Activated CD8-positive, alpha-beta memory T cell treated with anti-CD3 and anti-CD28 coated beads for 36 hours (primary cell): ENCODE data around the gene FMO1. TPM values are rescaled to one million over a fixed set of nuclear protein-coding genes. Genes with fewer than 3 reads are reported as not detected.
"Not testable (repeated sequence)": the region's sequence is repeated elsewhere in the genome, so short reads cannot be mapped to it uniquely, and the experiment has no call there.

Source experiments
- CTCF ChIA-PET: fragments of 350-600 bp; sonication (Branson Sonifier 250); formaldehyde crosslinking; loops from one replicate; lab custom pipeline; 2021; ENCODE audit warnings: antibody characterized with exemption; lab: Charles Lee
- POLR2A ChIA-PET: fragments of 350-600 bp; sonication (Branson Sonifier 250); formaldehyde crosslinking; loops from one replicate; lab custom pipeline; 2021; ENCODE audit warnings: antibody characterized with exemption; lab: Charles Lee
- total RNA-seq, 2 experiments: library from RNA; stranded (reverse); gene quantifications; one replicate each; pipeline ENCODE4 v1.2.3, GENCODE V29; 2021

FMO1 gene
- total RNA-seq, 2 experiments from 2014 or later: not detected

DNA sequence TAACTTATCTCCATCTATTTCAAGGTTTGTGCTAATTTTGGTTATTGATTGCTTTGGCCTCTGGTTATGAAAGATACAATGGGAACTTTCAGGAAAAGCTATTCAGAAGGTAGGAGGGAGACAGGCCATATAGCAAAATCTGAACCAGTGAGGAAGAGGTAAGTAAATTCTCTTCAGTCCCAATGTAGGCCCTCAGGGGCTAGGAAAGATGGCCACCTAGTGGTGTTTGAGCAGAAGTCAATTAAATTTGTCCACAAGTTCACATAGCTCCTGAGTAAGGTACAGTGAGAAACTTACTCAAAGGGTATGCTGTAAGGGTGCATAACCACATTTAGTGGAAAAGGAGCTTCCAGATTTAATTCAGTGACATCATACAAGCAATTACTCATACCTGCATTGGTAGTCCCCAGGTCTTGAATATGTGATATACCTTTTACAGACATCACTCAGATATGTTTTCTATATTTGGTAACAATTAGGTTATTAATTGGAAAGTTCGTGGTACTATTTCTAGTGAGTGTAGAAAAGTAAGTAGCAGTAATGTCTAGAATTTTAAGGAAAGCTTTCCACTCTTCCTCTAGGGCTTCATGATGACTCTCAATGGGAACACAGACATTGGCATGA is 21.4 kb upstream of the FMO1 start:
- POLR2A ChIA-PET: interaction anchor here (0.5 kb wide), 1 partner anchor 1176 kb away, joined by 4 read pairs; no protein-coding TSS in a partner anchor
- CTCF ChIA-PET: interaction anchor here (0.8 to 1.2 kb wide), 3 partner anchors 13 to 260 kb away, joined by 3 to 4 read pairs (median 3); partner anchors contain the start of gene FMO4

DNA sequence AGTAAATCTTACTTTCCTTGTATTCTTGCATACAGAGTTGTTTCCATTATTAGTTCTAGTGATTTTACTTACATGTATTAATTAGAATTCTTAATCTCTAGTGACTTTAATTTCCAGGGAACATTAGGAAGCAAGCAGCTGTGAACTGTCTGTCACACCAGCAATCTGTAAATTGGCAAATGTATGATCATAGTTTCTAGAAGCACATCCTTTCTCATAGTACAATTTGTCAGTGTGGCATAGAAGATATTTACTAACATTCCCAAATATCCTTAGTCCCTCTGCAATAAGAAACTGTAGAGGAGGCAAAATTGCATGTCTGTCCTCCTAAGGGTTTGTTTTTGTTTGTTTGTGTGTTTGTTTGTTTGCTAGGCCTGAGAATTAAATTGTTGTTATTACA is 17.0 kb upstream of the FMO1 start:
- ChIA-PET CTCF (no interaction called here), POLR2A (no interaction called here)

DNA sequence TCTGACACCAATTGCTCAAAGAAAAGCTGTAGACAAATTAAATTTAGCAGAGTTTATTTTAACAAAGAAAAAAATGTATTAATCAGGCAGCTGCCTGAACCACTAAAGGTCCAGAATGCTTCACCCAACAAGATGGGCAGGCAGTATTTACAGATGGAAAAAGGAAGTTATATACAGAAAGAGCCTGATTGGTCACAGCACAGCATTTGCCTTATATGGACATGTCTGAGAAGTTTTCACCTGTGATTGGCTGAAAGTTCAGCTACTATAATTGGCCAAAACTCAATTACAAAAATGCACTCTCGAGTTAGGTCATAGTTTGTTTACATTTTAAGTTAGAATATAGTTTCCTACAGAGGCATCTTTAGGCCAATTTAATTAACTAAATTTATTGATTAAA is 15.1 kb upstream of the FMO1 start:
- ChIA-PET POLR2A (no interaction called here), CTCF (no interaction called here)

DNA sequence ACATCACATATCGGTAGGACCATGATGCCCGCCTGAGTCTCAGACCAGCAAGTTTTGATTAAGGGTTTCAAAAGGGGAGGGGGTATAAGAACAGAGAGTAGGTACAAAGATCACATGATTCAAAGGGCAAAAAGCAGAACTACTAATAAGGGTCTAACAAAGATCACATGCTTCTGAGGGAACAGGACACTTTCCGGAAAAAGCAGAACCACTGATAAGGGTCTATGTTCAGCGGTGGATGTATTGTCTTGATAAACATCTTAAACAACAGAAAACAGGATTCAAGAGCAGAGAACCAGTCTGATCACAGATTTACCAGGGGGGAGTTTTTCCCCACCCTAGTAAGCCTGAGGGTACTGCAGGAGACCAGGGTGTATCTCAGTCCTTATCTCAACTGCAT is 12.1 kb upstream of the FMO1 start:
- POLR2A ChIA-PET, CTCF ChIA-PET: not testable (repeated sequence)

DNA sequence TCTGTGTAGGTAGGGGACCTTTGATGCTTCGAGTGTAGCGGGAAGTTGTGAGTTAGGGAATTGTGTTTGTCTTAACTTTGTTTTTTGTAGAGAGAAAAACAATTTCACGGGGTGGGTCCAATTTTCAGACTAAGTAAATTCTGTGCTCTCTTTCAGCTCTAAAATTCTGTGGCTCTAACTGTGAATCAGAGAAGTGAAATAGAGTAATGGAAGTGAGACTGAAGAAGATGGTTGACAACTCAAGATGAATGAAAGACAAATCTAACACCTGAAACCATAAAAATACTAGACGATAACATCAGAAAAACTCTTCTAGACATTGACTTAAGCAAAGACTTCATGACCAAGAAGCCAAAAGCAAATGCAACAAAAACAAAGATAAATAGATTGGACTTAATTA is 4.4 kb upstream of the FMO1 start:
- ChIA-PET CTCF (no interaction called here), POLR2A (no interaction called here)

DNA sequence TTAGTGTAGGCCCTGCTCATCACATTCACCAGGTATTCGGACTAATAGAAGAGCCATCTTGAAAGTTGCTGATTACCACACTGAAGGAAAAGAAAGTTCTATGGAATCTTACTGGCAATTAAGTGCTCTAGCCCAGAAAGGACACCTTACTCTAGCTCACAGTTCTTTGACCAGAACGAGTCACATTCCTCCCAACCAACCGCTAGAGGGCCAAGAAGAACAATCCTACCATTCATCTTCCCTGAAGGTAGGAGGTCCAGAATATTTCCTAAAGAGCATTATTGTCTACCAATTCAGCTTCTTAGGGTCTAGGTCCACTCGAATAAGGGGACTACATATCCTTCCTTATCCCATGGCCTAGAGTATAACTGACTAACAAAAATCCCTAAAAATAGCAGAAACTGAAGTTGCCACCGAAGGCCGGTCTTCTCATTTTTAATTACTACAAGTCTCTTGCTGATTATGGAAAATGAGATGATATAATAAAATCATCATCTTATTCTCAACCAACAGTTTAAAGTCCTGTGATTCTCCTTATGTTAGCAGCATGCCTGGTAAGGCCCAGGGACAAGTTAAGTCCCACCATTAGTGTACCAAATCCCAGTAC is 2.7 kb upstream of the FMO1 start:
- ChIA-PET POLR2A (no interaction called here), CTCF (interaction anchor here (1.1 to 2.3 kb wide), 2 partner anchors 10 to 68 kb away, joined by 3 to 8 read pairs; partner anchors contain the start of gene FMO4)

DNA sequence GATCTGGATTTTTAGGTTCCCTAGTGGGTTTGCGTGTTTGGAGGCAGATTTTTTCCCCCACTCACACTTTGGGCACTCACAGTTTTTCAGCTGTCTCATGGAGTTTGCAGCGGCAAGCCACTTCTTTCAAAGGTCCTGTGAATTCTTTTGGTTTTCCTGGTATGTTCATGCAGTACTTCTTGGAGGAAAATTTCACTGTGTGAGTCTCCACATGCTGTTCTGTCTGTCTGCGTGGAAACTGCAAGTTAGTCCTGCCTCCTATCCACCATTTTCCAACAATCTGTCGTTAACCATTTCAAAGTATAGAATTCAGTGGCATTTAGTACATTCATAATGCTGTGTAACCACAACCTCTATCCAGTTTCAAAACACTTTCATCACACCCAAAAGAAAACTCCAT is 793 bp upstream of the FMO1 start:
- ChIA-PET CTCF (no interaction called here), POLR2A (no interaction called here)

DNA sequence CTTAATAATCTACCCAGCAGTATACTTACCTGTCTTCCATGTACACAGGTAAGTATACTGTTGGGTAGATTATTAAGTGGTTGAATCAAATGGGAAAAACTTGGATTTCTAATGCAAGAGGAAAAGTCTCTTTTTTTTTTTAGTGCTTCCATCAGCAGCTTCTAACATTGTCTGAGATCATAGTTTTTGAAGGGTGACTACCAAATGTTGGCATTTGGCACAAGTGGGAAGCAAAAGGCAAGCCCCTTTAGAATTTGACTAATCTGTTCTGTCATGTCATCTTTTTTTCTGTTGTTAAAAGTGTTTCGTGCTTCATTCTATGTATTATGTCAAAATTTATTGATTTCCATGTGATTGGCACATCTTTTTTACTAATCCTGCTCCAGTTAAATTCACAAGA is 547 bp downstream of the FMO1 start:
- CTCF ChIA-PET: no interaction called here
- POLR2A ChIA-PET: no interaction called here

DNA sequence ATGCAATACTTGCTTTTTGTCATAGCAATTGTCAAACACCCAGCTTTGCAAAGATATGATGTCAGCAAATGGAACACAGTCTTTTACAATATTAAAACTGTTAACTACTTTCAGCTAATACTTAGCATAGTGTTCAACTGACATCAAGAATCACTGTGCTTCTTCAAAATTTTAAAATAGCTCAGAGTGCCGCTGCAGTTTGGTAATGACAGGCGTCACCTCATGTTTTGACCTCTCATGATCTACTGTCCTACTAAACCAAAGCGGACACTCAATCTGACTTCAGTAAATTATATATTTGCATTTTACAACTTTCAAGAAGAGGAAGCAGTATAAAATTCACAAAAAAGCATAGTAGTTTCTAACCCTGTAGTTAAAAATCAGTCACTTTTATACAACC is 2.0 kb downstream of the FMO1 start:
- ChIA-PET POLR2A (no interaction called here), CTCF (no interaction called here)

DNA sequence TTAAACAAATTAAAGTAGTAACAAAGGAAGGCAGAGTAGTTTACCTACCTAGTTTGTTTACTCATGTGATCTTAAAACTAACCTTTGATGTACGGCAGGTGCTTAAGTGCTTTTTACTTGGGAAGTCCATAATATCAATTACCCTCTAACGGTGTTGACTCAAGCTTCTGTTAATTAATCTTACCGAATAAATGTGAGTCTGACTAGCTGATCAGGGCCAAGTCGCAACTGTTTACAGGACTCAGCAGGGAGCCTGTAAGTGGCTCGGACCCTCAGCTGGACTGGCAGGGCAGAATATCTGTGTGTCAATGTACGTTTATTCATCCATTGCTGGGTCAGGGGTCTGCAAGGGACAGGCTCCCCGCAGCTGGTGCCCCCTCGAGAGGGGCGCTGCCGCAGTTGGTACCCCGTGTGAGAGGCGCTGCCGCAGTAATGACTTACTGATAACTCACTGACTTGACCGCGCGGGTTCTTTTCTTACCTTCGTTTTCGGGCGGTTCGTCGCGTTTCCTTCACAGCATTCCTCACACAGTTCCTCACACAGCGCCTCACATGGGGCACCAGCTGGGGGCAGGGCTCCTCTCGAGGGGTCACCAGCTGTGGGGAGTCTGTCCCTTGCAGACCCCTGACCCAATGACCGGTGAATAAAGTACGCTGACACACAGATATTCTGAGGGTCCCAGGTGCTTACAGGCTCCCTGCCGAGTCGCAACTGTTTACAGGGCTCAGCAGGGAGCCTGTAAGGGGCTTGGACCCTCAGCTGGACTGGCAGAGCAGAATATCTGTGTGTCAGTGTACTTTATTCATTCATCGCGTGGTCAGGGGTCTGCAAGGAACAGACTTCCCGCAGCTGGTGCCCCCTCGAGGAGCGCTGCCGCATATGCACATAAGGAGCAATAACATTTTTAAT is 3.0 kb downstream of the FMO1 start:
- POLR2A ChIA-PET: no interaction called here
- CTCF ChIA-PET: interaction anchor here (1.0 kb wide), 1 partner anchor 62 kb away, joined by 5 read pairs; the partner anchor contains the start of gene FMO4

DNA sequence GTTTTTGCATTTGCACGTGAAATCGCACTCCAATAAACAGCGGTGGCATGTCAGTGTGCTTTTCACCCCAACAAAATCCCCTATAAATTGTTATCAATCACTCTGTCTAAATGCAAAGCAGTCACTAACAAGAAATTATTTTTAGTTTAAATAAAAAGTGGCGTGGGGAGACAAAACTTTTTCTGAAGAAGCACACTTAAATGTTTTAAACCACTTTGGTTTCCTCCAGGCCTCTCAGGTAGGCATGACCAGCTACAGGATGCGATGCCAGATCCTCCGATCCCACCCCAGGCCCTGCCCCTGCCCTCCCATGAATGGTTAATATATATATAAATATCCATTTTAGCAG is 3.6 kb downstream of the FMO1 start:
- ChIA-PET POLR2A (no interaction called here), CTCF (interaction anchor here (1.0 kb wide), 1 partner anchor 62 kb away, joined by 5 read pairs; the partner anchor contains the start of gene FMO4)

DNA sequence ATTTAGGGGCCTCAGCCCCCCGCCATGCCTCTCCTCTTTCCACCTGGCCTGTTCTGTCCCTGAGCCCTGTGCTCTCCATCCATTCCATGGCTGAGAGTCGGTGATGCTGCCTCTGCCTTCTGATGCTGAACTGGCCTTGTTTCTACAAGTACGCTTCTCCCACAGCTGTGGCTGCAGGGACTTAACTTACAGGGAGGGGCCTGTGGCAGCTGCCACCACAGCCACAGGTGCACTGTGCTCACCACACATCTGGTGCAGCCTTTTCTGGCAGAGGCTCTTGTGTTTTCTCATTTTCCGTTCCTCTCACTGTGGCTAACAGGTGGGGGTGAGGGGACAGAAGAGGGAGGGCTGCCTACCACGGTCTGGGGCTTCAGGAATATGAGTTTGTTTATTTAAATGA is 4.2 kb downstream of the FMO1 start:
- CTCF ChIA-PET: no interaction called here
- POLR2A ChIA-PET: no interaction called here

DNA sequence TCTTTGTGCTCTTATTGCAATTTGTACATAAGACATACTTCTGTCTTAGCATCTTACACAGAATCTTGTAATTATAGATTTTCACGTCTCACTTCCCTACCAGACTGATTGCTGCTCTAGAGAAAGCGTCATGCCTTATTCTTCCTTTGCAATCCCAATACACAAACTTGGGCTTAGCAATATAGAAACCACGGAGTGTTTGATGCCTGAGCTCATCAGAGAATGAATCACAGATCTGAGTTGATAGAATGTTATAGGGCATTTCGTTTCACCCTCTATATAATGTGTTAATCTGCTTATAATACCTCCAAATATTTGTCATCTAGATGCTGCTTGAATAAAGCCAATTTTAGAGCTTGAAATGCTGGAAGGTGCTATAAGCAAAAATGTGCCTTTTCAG is 6.6 kb downstream of the FMO1 start:
- POLR2A ChIA-PET: no interaction called here
- CTCF ChIA-PET: interaction anchor here (1.3 kb wide), 1 partner anchor 9 kb away, joined by 3 read pairs; no protein-coding TSS in a partner anchor

DNA sequence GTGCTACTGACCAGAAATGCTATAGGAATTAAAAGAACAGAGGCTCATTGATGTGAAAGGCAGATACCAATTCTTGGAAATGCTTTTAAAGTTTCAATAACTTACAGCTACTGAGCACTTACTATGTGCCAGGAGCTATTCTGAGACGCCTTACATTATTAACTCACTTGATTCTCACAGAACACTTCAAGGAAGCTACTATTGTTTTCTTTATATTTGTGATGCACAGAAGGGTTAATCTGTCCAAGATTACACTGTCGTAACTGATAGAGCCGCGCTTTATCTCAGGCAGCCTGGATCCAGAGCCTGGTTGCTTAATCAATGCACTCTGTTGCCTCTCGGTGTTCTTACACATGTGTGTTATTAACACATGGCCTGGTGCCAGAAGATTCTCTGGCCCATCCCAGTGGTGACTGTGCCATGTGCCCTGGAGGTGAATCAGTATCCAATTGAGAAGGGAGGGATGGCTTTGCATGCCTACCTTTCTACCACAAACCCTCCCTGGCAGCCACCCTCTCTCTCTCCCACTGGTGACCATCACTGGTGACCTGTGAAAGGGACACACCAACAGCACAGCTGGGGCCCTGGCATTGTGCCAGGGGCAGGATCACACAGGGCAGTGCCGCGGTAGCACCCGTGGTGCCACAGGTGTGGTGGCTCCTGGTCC is 8.8 kb downstream of the FMO1 start:
- ChIA-PET POLR2A (no interaction called here), CTCF (no interaction called here)

DNA sequence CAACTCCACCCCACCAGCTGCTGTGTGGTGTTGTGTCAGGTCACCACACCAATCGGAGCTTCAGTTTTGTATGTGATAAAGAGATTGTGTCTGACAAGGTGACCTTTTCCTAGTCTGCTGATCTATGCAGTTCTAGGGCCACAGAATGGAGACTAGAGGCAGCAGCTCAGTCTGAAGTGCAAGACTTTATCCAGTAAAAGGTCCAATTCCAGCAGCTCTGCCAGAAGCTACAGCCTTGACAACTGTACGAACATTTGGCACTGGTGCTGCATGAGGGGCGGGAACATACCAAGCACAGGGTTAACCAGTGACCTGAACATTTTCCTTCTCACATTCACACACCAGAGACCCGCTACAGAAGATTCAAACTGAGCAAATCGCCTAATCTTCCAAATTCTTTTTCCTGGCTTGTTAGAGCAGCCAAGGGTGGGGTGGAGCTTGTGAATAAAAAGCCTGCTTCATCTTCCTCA is 9.3 kb downstream of the FMO1 start:
- POLR2A ChIA-PET: no interaction called here
- CTCF ChIA-PET: no interaction called here

DNA sequence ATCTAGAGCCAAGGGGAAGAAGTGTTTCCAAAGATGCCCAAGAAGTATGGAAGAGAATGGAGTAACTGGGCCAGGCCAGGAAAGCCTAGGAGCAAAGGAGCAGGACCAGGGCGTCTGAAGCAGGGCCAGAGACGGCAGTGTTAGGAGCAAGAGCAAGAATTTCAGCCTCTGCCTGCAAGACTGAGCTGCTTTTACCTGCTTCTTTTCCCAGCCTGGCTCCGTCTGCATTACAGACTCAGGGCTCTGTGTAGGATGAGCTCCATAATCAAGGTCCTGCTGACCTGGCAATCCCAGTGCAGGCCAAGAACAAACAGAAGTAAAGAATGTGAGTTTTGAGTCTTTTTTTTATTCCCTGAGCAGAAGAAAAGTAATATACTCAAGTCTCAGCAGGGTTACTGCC is 10.1 kb downstream of the FMO1 start:
- ChIA-PET CTCF (no interaction called here), POLR2A (no interaction called here)

DNA sequence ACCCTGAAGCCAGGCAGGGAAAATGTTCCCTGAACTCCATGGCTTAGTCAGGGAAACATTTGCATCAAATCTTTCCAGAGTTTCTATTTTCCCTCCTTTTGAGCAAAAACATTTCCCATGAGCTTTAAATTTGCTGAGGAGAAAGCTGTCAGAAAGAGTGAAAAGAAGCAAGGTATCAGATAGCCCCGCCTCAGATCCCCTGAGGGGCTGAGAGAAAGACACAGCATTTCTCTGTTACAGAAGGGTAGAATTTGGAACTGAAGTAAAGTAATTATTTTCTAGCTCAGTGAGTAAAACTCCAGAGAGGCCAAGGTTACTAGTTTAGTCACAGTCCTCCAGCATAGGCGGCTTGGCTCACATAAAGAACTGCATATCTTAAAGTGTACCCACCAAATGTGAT is 10.6 kb downstream of the FMO1 start:
- CTCF ChIA-PET: no interaction called here

DNA sequence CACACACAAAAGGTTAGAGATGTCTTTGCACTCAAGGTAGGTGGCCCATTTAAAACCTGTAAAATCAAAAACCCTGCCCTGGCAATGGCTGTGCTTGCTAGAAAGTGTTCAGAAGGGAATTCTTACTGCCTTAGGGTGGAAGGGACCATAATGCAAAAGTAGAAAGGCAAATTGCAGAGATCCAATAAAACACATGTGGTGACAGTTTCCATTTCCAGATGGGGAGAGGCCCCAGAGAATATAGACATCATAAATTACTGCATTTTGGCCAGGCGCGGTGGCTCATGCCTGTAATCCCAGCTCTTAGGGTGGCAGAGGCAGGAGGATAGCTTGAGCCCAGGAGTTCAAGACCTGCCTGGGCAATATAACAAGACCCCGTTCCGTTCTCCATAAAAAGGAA is 13.0 kb downstream of the FMO1 start:
- POLR2A ChIA-PET: no interaction called here
- CTCF ChIA-PET: no interaction called here

More for the DNA sequence above, 10.6 kb downstream of the FMO1 start:
- POLR2A ChIA-PET: no interaction called here

DNA sequence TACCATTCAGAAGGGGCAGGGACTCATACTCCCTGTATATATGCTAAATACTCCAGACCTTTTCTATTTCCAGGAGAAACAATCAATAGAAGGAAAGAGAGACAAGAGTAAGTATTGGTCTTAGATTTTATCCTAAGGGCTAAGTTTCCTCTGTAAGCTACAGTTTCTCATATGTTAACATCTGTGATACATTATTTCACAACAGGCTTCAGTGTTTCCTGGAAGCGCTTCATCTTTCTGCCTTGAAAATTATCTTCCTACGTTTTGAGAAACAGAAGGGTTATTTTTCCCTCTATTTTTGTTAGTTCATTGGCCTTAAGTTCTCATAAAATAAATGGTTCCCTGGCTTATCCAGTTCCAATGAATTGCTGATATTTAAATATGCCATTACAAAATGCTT is 15.6 kb downstream of the FMO1 start:
- ChIA-PET CTCF (no interaction called here), POLR2A (no interaction called here)

DNA sequence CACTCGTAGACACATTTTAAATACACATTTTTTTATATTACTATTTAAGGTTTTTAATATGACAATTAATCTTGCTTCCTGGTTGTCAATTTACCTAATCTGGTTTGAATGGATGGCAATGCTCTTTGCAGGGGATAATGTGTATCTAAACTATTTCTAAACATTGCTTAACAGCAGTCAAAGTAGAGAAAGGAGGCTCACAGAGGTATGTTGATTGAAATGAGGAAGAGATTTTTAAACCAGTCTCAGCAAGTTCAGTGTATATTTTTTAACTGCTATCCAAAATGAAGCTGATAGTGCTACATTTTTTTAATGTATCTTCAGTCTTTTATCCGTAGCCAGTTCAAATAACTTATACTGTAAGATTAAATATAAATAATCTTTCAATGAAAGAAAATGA is 17.4 kb downstream of the FMO1 start:
- ChIA-PET POLR2A (no interaction called here), CTCF (no interaction called here)
